22Rv1 (cell line): ENCODE measurements around the gene CDC73.

ENCODE experiments used
- CTCF ChIP-seq: fragments of 450-650 bp; IDR thresholded peaks from 2 replicates; pipeline ENCODE4 v1.5.1; 2017; ENCODE audit warnings: mild to moderate bottlenecking
- ZFX ChIP-seq: fragments of 450-650 bp; IDR thresholded peaks from 2 replicates; pipeline ENCODE4 v1.6.1; 2017; ENCODE audit warnings: antibody characterized with exemption, borderline replicate concordance

GRCh38 chr1:193102662-193103061 lies 19.2 kb upstream of the CDC73 start:
- TF ChIP-seq CTCF = no peak
- TF ChIP-seq ZFX = no peak
